Fibroblast of lung (primary cell): ENCODE data around the gene KCTD5. TPM values are rescaled to one million over a fixed set of nuclear protein-coding genes. Genes with fewer than 3 reads are reported as not detected.

Experiments used
- DNase-seq, 2 donors: peaks; one replicate each; pipeline versions ENCODE4 v3.0.0 to v3.0.0-alpha.2; 2010; ENCODE audit warnings: low read depth in 2 of 2
- H2AFZ ChIP-seq: 2 replicates; pipeline ENCODE4 v1.5.1; 2012; ENCODE audit warnings: low read length, control low read depth, inconsistent platforms
- H3K27ac ChIP-seq: 2 replicates; pipeline ENCODE4 v1.5.1; 2011; ENCODE audit warnings: low read length, control low read depth; ENCODE audit not compliant: insufficient read depth
- H3K27me3 ChIP-seq: 2 replicates; pipeline ENCODE4 v1.5.1; 2011; ENCODE audit warnings: mild to moderate bottlenecking, low read length; ENCODE audit not compliant: control insufficient read depth, insufficient read depth
- H3K36me3 ChIP-seq: 2 replicates; pipeline ENCODE4 v1.5.1; 2011; ENCODE audit warnings: low read length; ENCODE audit not compliant: control insufficient read depth, insufficient read depth
- H3K4me1 ChIP-seq: 2 replicates; pipeline ENCODE4 v1.5.1; 2011; ENCODE audit warnings: low read length; ENCODE audit not compliant: control insufficient read depth, insufficient read depth; ENCODE audit errors: extremely low read depth
- H3K4me2 ChIP-seq: 2 replicates; pipeline ENCODE4 v1.5.1; 2011; ENCODE audit warnings: low read length, control low read depth; ENCODE audit not compliant: insufficient read depth; ENCODE audit errors: extremely low read depth
- H3K4me3 ChIP-seq, 4 experiments: fragments of 200-600 bp in 1 of 4; sonication (generic) in 1 of 4; replicated peaks in 1 of 4; 2 replicates each; pipeline ENCODE4 v1.5.1; 2011 to 2016; ENCODE audit warnings: low read length in 4 of 4, low read depth in 3 of 4, mild to moderate bottlenecking in 3 of 4, control low read depth in 2 of 4, inconsistent platforms in 1 of 4, mixed read lengths in 1 of 4; ENCODE audit not compliant: insufficient read depth in 1 of 4; ENCODE audit errors: control extremely low read depth in 1 of 4
- H3K79me2 ChIP-seq: 2 replicates; pipeline ENCODE4 v1.5.1; 2012; ENCODE audit warnings: mild to moderate bottlenecking, low read length, inconsistent platforms; ENCODE audit not compliant: control insufficient read depth, insufficient read depth
- H3K9ac ChIP-seq: 2 replicates; pipeline ENCODE4 v1.5.1; 2011; ENCODE audit warnings: mild to moderate bottlenecking, low read length, control low read depth; ENCODE audit not compliant: insufficient read depth
- H3K9me3 ChIP-seq: 2 replicates; pipeline ENCODE4 v1.5.1; 2012; ENCODE audit warnings: low read depth, low read length; ENCODE audit not compliant: control insufficient read depth, insufficient read depth
- H4K20me1 ChIP-seq: 2 replicates; pipeline ENCODE4 v1.5.1; 2011; ENCODE audit warnings: low read length; ENCODE audit not compliant: control insufficient read depth, insufficient read depth; ENCODE audit errors: extremely low read depth
- EZH2 ChIP-seq: IDR thresholded peaks from 2 replicates; pipeline ENCODE4 v1.5.1; 2012; ENCODE audit warnings: low read length, control low read depth, mild to moderate bottlenecking; ENCODE audit errors: missing control alignments
- polyA plus RNA-seq, 2 donors: library from polyadenylated mRNA; depleted of rRNA in 1 of 2; stranded (reverse) in 1 of 2; unstranded in 1 of 2; fragments of >200 nt; gene quantifications; 2 replicates each; pipeline ENCODE4 v1.2.1, GENCODE V29; 2011 to 2012; ENCODE audit warnings: missing spikeins in 1 of 2
- total RNA-seq: library from RNA; depleted of rRNA; stranded (reverse); fragments of >200 nt; gene quantifications from 2 replicates; pipeline ENCODE4 v1.2.1, GENCODE V29; 2014
- TF ChIP-seq, protein P1 (sequence below), 2 donors: IDR thresholded peaks in 1 of 2; conservative IDR thresholded peaks in 1 of 2; 1 replicate in 1 of 2; 2 replicates in 1 of 2; pipeline ENCODE4 v1.5.1; 2011 to 2012; ENCODE audit warnings: low read length in 2 of 2, control low read depth in 1 of 2, inconsistent platforms in 1 of 2, low read depth in 1 of 2, mild to moderate bottlenecking in 1 of 2

KCTD5 gene
- total and polyA plus RNA-seq, 2 donors (not counting 1 experiment from before 2014, with no cell fraction given), result 21.6 to 25.9 TPM

DNA sequence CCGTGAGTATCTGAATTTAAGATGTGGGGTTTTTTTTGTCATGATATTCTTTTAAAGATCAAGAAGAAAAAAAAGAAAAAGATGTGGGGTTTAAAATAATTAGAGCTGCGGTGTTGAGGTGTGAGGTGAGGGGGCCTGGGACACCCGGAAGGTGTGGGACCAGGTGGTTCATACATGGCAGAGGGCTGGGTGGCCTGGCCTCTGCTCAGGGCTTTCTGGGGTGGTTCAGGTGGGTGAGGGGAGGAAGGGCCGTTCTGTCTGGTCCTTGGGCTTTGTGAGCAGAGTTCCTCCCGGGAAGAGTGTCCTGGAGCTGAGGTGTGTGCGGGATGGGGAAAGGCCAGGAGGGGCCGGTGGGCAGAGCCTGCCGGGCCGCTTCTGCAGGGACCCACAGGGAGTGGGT, 32.7 kb downstream of the KCTD5 start:
- no peak overlapping the region for H3K4me2 ChIP-seq
- no peaks in the 10 kb centered on the region for H3K9me3 ChIP-seq
- no peak overlapping the region for H3K27ac ChIP-seq
- TF ChIP-seq EZH2, result no peak
- TF ChIP-seq, protein P1, sequence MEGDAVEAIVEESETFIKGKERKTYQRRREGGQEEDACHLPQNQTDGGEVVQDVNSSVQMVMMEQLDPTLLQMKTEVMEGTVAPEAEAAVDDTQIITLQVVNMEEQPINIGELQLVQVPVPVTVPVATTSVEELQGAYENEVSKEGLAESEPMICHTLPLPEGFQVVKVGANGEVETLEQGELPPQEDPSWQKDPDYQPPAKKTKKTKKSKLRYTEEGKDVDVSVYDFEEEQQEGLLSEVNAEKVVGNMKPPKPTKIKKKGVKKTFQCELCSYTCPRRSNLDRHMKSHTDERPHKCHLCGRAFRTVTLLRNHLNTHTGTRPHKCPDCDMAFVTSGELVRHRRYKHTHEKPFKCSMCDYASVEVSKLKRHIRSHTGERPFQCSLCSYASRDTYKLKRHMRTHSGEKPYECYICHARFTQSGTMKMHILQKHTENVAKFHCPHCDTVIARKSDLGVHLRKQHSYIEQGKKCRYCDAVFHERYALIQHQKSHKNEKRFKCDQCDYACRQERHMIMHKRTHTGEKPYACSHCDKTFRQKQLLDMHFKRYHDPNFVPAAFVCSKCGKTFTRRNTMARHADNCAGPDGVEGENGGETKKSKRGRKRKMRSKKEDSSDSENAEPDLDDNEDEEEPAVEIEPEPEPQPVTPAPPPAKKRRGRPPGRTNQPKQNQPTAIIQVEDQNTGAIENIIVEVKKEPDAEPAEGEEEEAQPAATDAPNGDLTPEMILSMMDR (conservative IDR thresholded peaks at IDR 0.05 in 1 of 2, IDR thresholded peaks at IDR 0.05 in 1 of 2; ENCODE audit: low read depth in 1 of 2, low read length in 2 of 2), result no peak
- no peaks in the 10 kb centered on the region for H3K4me1 ChIP-seq
- H3K4me3 ChIP-seq, result no peak overlapping the region
- H3K79me2 ChIP-seq, result no peaks in the 10 kb centered on the region
- no peaks in the 10 kb centered on the region for H3K36me3 ChIP-seq
- no peaks in the 10 kb centered on the region for H3K27me3 ChIP-seq
- DNase-seq, result no peak
- no peak overlapping the region for H2AFZ ChIP-seq
- peaks cover 1% of the 10 kb centered on the region for H4K20me1 ChIP-seq
- H3K9ac ChIP-seq, result no peak overlapping the region

DNA sequence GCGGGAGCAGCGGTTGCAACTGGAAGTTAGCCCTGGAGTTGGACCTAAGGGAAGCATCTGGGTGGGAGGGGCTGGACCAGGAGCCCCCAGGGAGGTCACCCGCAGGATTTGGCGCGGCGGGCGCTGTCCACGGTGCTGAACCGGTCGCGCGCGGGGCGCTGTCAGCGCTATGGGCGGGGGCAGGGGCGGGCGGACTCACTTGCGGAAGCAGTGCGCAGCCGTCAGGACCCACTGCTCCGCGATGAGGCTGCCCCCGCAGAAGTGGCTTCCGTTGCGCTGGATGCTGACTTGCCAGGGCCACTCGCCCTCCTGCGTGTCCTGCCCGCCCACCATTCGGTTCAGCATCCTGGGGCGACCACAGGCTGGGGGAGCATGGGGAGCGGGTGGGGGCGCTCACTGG, 33.2 kb downstream of the KCTD5 start:
- no peak overlapping the region for H3K4me2 ChIP-seq
- no peaks in the 10 kb centered on the region for H3K9me3 ChIP-seq

DNA sequence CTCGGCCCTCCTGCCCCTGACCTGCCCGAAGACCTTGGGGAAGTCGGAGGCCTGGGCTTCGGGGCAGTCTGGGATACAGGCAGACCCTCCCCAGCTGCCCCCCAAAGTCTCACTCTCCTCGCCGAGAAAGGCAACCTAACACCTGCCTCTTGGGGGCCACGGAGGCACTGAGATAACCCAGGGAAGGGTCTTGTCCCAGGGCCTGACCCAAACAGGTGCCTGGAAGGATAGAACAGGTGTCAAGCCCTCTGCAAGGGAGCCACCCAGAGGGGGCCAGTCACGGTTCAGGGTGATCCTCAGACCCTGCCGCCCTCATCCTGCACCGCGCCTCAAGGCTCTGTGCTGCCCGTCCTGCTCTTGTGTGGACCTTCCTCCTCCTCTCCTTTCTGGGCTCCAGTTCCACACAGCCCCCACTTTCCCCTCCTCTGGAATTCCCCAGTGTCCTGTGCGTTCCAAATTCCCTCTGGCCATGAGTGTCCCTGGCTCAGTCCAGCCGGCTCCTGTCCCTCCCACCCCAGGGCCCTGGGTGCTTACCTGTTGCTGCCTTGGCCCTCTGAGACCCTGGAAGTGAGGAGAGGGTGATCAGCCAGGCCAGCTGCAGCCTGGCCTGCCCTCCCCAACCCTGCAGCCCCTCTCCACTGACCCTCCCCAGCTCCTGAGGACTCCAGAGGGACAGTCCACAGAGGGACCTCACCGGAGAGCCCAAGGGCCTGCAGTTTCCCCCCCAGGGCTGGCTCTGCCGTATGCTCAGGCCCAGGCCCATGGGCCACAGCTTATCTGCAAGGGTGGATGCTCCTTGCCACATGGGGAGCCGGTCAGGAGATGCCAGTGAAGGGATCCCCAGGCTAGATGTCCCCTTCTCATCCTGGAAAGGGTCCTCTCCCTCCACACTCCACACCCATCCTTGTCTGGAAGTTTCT, 33.9 kb downstream of the KCTD5 start:
- H3K9ac ChIP-seq, result no peak overlapping the region
- no peaks in the 10 kb centered on the region for H3K9me3 ChIP-seq
- TF ChIP-seq, protein P1 (conservative IDR thresholded peaks at IDR 0.05 in 1 of 2, IDR thresholded peaks at IDR 0.05 in 1 of 2; ENCODE audit: low read depth in 1 of 2, low read length in 2 of 2), result no peak
- no peak for TF ChIP-seq EZH2
- H3K36me3 ChIP-seq, result no peaks in the 10 kb centered on the region
- no peaks in the 10 kb centered on the region for H3K4me1 ChIP-seq
- DNase-seq, result no peak
- no peak overlapping the region for H3K4me3 ChIP-seq
- H2AFZ ChIP-seq, result no peak overlapping the region
- no peak overlapping the region for H3K27ac ChIP-seq
- H3K27me3 ChIP-seq, result no peaks in the 10 kb centered on the region
- H3K4me2 ChIP-seq, result no peak overlapping the region
- no peaks in the 10 kb centered on the region for H3K79me2 ChIP-seq
- H4K20me1 ChIP-seq, result peaks cover 1% of the 10 kb centered on the region

More for the DNA sequence above, 33.2 kb downstream of the KCTD5 start:
- no peak overlapping the region for H3K27ac ChIP-seq
- no peak overlapping the region for H2AFZ ChIP-seq
- H3K36me3 ChIP-seq, result no peaks in the 10 kb centered on the region
- TF ChIP-seq, protein P1 (conservative IDR thresholded peaks at IDR 0.05 in 1 of 2, IDR thresholded peaks at IDR 0.05 in 1 of 2; ENCODE audit: low read depth in 1 of 2, low read length in 2 of 2), result no peak
- DNase-seq, result peak; percentile 27 to 50
- H3K9ac ChIP-seq, result no peak overlapping the region
- peaks cover 1% of the 10 kb centered on the region for H4K20me1 ChIP-seq
- H3K4me1 ChIP-seq, result no peaks in the 10 kb centered on the region
- H3K79me2 ChIP-seq, result no peaks in the 10 kb centered on the region
- H3K27me3 ChIP-seq, result no peaks in the 10 kb centered on the region
- no peak overlapping the region for H3K4me3 ChIP-seq
